ENCODE data around the gene HHIPL1.

HHIPL1 gene

GRCh38 chr14:99728231-99728920 lies 83.4 kb downstream of the HHIPL1 start:
- in situ Hi-C loops (cut with MboI; ENCODE audit: low sequenced_read_pairs), result no loop called here

GRCh38 chr14:99728981-99729451 lies 84.1 kb downstream of the HHIPL1 start:
- in situ Hi-C loops (cut with MboI; ENCODE audit: low sequenced_read_pairs), result no loop called here

Data from HL-60/S4 treated with retinoic acid at 250 ng/mL for 4 days and 3 days (cell line).